GM10266 (cell line): ENCODE data around the gene WSCD2.

Experiments used
- DNase-seq: peaks from one replicate; pipeline ENCODE4 v3.0.0; 2012; ENCODE audit errors: extremely low spot score
- CTCF ChIP-seq: IDR thresholded peaks from 2 replicates; pipeline ENCODE4 v1.5.1; 2012; ENCODE audit warnings: mild to moderate bottlenecking, low read depth; ENCODE audit not compliant: control insufficient read depth, insufficient read depth; ENCODE audit errors: missing control alignments

Gene WSCD2

GRCh38 chr12:108107293-108107692, 21.8 kb upstream of the WSCD2 start:
- no peak for DNase-seq
- no peak for TF ChIP-seq CTCF

DNA sequence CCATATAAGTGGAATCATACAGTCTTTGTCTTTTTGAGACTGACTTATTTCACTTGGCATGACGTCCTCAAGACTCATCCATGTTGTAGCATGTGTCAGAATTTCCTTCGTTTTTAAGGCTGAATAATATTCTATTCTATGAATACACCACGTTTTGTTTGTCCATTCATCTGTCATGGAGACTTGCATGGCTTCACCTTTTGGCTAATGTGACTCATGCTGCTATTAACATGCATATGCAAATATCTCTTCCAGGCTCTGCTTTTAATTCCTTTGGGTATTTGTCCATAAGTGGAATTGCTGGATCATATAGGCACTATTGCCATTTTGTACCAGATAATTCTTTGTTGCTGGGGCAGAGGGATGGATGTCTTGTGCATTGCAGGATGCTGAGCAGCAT, 19.6 kb upstream of the WSCD2 start:
- no peak for TF ChIP-seq CTCF
- no peak for DNase-seq

DNA sequence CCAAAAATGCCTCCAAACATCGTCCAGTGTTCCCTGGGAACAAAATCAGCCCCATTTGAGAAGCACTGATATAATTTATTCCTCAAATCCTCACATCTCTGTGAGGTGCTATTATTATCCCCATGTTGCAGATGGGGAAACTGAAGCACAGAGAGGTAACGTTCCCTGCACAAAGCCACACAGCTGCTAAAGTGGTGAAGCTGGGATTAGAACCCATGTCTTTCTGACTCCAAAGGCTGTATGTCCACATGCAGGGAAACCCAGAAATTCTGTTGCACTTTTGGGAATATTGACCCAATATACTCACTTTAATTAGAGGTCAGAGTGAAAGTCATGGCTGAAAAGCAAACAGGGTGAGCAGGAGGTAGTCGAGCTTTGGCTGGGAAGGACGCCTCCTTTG, 19.1 kb upstream of the WSCD2 start:
- DNase-seq: no peak
- no peak for TF ChIP-seq CTCF

DNA sequence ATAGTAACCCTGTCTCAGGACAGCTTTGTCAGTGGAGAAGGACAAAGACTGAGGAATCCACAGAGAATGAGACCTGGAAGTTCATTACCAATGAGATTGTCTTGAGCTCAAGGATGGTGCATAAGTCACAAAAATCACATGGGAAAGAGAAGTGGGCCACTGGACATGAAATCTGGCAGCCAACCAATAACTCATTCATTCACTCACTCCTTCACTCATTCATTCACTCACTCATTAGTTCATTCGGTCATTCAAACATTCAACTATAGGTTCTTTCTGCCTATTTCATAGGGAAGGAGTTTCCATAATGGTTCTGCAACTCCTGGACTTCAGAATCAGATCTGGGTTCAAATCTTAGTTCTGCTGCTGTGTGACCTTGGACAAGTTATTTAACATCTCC, 18.2 kb upstream of the WSCD2 start:
- DNase-seq: no peak
- TF ChIP-seq CTCF: no peak

- DNase-seq: no peak
- TF ChIP-seq CTCF: no peak
Measured at GRCh38 chr12:108112832-108113556, 16.1 kb upstream of the WSCD2 start.

DNA sequence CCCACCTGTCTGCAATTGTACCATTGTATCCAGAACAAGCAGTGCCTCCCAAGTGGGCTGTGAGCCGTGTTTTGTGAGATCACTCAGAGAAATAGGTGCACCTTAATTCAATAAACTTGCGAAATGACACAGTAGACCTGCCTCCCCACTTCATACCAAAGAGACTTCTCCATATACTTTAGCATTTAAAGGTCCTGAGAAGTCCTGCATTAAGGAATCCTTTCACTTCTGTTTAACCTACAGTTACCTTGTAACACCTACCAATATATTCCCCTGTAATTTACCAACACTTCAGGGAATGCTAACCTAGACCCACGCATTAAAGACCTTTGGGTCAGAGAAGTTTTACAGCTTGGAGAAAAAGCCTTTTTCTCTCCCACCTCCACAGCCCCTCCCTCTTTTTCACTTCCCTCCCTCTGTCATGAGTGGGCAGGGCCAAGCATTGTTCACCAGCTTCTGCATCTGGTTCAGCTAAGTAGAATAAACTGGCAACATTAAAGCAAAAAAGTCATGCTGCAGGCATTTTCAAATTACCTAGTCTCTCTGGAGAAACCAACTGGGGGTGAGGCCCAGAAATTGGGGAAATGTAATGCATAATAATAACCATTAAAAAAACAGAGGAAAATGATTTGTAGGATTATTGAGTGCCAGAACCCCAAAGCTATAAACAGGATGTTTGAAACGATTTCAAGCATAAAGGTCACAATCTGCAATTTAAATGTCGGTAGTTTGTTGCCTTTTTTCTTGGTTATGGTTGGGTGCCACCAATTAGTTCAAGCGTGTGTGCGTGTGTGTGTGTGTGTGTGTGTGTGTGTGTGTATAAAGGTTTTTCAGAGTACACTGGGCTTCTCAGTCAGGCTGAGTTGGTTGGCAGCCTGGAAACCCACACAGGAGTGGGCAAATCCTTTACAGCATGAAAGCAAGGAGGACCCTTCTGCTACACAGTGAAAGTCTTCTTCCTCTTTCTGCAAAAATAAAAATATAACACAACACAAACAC, 13.7 kb upstream of the WSCD2 start:
- no peak for DNase-seq
- TF ChIP-seq CTCF: no peak

DNA sequence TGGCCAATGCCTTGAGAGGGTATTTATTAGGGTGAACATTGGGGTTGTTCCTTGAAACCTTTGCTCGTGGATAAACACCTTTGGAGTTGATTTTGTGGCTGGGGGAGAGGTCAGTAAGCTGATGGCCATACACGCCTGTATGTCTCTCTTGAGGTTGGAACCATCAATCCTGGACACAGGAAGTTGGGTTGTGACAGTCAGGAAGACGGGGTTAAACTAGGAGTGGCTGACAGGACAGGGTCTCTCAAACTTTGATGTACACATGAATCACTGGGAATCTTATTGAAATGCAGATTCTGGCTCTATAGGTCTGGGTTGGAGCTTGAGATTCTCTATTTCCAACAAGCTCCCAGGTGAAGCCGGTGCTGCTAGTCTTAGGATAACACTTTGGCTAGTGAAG, 12.8 kb upstream of the WSCD2 start:
- no peak for TF ChIP-seq CTCF
- no peak for DNase-seq
